ENCODE data around the gene CTAG1A. TPM values are rescaled to one million over a fixed set of nuclear protein-coding genes. Genes with fewer than 3 reads are reported as not detected.

CTAG1A gene
- total RNA-seq, 1 donor from 2014 or later, result not detected

Small RNA genes within 50 kb of the gene (small RNA-seq; reads per million reads assigned to genes)
- gene AC244090.1 (not detected), gene AC244107.2 (not detected)

Other genes starting within 250 kb of the CTAG1A start
- 189 and 559 TPM in 2 replicates for gene FLNA, start 210.5 kb upstream of the CTAG1A start, total RNA-seq (ENCODE audit: low replicate concordance)
- gene EMD, start 205.8 kb upstream of the CTAG1A start, total RNA-seq (ENCODE audit: low replicate concordance), result 18.3 and 62.0 TPM in 2 replicates
- gene RPL10, start 186.8 kb upstream of the CTAG1A start, total RNA-seq (ENCODE audit: low replicate concordance), result 4,507 and 7,403 TPM in 2 replicates
- gene DNASE1L1, start 175.9 kb upstream of the CTAG1A start, total RNA-seq (ENCODE audit: low replicate concordance), result 14.2 and 27.2 TPM in 2 replicates
- 19.8 and 46.5 TPM in 2 replicates for gene TAFAZZIN, start 173.6 kb upstream of the CTAG1A start, total RNA-seq (ENCODE audit: low replicate concordance)
- gene ATP6AP1, start 156.5 kb upstream of the CTAG1A start, total RNA-seq (ENCODE audit: low replicate concordance), result 22.6 and 47.4 TPM in 2 replicates
- gene GDI1, start 148.0 kb upstream of the CTAG1A start, total RNA-seq (ENCODE audit: low replicate concordance), result 119 and 244 TPM in 2 replicates
- 30.4 and 36.3 TPM in 2 replicates for gene FAM50A, start 141.0 kb upstream of the CTAG1A start, total RNA-seq (ENCODE audit: low replicate concordance)
- gene PLXNA3, start 126.9 kb upstream of the CTAG1A start, total RNA-seq (ENCODE audit: low replicate concordance), result 4.3 and 9.6 TPM in 2 replicates
- gene LAGE3, start 105.9 kb upstream of the CTAG1A start, total RNA-seq (ENCODE audit: low replicate concordance), result 7.6 and 33.3 TPM in 2 replicates
- gene UBL4A, start 98.5 kb upstream of the CTAG1A start, total RNA-seq (ENCODE audit: low replicate concordance), result 12.1 and 31.1 TPM in 2 replicates
- 3.5 and 5.7 TPM in 2 replicates for gene SLC10A3, start 94.5 kb upstream of the CTAG1A start, total RNA-seq (ENCODE audit: low replicate concordance)
- gene FAM3A, start 68.9 kb upstream of the CTAG1A start, total RNA-seq (ENCODE audit: low replicate concordance), result 4.5 and 16.8 TPM in 2 replicates
- gene G6PD, start 38.3 kb upstream of the CTAG1A start, total RNA-seq (ENCODE audit: low replicate concordance), result 21.6 and 44.6 TPM in 2 replicates
- 11.7 and 13.2 TPM in 2 replicates for gene IKBKG, start 37.5 kb upstream of the CTAG1A start, total RNA-seq (ENCODE audit: low replicate concordance)
- gene CTAG1B, start 34.1 kb downstream of the CTAG1A start, total RNA-seq (ENCODE audit: low replicate concordance), result not detected in 2 replicates
- not detected in 2 replicates for gene CTAG2, start 68.4 kb downstream of the CTAG1A start, total RNA-seq (ENCODE audit: low replicate concordance)
- not detected in 2 replicates for gene GAB3, start 165.9 kb downstream of the CTAG1A start, total RNA-seq (ENCODE audit: low replicate concordance)
- gene DKC1, start 177.7 kb downstream of the CTAG1A start, total RNA-seq (ENCODE audit: low replicate concordance), result 43.7 and 45.6 TPM in 2 replicates
- 0.28 TPM in 1 of 2 replicates, not detected in the other for gene MPP1, start 220.4 kb downstream of the CTAG1A start, total RNA-seq (ENCODE audit: low replicate concordance)
- gene SMIM9, start 249.5 kb downstream of the CTAG1A start, total RNA-seq (ENCODE audit: low replicate concordance), result not detected in 2 replicates

Data from neural progenitor cell (in vitro differentiated cells).